AML-193 (cell line): ENCODE data around the gene HSD17B4.
A peak's percentile ranks its signal among the peaks of the same experiment; 100 is the strongest.
"Not testable (repeated sequence)": the region's sequence is repeated elsewhere in the genome, so short reads cannot be mapped to it uniquely, and the experiment has no call there.

Experiments used
- DNase-seq, 2 experiments: peaks; one replicate each; lab custom pipeline; 2025; lab: John Stamatoyannopoulos, UW

Gene HSD17B4, protein sequence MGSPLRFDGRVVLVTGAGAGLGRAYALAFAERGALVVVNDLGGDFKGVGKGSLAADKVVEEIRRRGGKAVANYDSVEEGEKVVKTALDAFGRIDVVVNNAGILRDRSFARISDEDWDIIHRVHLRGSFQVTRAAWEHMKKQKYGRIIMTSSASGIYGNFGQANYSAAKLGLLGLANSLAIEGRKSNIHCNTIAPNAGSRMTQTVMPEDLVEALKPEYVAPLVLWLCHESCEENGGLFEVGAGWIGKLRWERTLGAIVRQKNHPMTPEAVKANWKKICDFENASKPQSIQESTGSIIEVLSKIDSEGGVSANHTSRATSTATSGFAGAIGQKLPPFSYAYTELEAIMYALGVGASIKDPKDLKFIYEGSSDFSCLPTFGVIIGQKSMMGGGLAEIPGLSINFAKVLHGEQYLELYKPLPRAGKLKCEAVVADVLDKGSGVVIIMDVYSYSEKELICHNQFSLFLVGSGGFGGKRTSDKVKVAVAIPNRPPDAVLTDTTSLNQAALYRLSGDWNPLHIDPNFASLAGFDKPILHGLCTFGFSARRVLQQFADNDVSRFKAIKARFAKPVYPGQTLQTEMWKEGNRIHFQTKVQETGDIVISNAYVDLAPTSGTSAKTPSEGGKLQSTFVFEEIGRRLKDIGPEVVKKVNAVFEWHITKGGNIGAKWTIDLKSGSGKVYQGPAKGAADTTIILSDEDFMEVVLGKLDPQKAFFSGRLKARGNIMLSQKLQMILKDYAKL

DNA sequence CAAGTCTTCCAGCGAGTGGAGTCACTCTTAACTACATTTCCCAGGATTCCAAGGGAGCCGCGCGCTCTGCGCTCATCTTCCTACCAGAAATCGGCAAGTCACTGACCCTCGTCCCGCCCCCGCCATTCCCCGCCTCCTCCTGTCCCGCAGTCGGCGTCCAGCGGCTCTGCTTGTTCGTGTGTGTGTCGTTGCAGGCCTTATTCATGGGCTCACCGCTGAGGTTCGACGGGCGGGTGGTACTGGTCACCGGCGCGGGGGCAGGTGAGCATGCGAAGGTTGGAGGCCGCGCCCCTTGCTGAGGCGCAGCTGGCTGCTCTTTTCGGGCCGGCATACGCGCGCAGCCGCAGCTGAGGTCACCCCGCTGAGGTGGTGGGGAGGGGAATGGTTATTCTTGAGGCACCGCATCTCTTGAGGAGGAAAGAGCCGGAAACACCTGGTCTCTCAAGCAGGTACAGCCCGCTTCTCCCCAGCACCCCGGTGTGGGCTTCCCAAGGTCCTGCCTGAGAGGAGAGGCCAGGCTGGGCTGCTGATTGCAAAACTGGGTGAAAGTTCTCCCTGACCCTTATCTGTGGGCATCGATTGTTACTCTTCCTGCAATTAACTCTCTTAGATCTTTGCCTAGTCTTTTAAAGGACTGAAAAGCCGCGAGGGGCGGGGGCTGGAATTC is at the start of gene HSD17B4:
HSD17B4 (plus strand) TSS at position 125 of the 667 bp plus-strand sequence; CDS start at position 204, 79 bp downstream.
- DNase-seq = peak; percentile 84 to 85

DNA sequence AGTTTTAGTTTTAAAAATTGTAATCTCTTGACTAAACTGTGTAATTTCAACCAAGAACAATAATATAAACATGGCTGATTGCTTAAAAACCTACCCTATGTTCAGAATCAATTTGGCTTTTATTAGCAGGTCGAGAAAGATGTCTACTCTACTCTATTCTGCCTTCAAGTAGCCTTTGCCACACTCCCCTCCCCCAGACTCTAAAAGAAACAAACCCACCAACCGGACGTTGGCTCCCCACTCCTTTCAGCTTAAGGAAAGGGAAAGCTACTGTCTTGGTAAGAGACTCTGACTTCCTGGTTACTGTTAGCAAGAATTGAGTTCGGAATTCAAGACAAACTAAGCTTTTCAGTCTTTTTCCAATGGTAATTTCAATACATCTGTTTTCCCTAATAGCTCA is 49.7 kb upstream of the HSD17B4 start:
- no peak for DNase-seq

DNA sequence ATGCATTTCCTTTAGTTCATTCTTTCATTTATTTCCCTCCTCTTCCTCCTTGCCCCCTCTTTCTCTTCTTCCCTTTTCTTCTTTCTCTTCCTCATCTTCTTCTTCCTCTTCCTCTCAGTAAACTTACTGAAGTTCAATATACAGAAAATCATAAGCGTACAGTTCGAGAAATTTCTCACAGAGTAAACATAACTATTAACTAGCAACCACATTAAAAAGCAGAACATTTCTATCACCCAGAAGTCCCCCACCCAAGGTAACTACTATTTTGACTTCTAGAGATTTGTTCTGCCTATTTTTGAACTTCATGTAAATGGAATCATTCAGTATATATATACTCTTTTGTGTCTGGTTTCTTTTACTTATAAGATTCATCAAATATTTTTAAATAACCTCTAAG is 48.3 kb upstream of the HSD17B4 start:
- no peak for DNase-seq

DNA sequence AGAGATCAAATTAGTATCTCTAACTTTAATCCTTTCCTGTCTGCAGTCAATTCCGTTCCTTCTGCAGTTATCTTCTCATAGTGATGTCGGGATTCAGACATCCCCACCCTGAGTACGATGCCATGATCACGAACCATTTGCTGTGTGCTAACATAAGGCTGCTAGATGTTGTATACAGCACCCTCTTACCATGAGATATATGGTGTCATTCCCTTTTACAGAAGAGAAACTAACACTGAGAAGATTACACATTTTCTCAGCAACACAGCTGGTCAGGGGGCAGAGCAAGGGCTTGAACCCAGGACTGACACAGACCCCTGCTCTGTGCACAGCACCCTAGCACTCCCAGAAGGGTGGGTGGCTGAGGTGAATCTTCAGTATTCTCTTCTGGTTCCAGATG is 46.9 kb upstream of the HSD17B4 start:
- DNase-seq = no peak

DNA sequence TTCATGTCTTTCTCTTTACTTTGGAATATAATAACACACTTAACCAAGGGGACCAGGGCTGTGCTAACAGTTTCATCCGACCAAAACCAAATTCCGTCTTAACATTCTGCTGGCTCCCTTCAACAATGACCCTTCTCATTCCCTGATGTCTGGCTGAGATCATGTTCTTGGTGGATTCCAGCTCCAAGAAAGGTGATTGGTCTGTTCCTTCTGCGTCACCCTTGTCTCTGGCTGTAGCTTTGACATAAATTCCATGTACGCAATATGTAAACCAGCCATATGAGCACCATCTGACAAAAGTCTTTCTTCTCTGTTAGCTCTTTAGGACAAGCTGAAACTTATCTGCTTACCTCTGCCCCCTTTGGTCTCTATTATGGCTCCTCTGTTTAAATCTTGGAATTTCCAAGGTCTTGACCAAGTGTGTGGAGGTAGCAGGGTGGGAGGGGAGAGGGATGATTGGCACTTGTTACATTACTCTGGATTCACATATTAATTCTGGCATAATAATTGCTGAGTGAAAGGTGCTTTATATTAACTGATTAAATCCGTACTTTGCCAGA is 45.7 kb upstream of the HSD17B4 start:
- no peak for DNase-seq

DNA sequence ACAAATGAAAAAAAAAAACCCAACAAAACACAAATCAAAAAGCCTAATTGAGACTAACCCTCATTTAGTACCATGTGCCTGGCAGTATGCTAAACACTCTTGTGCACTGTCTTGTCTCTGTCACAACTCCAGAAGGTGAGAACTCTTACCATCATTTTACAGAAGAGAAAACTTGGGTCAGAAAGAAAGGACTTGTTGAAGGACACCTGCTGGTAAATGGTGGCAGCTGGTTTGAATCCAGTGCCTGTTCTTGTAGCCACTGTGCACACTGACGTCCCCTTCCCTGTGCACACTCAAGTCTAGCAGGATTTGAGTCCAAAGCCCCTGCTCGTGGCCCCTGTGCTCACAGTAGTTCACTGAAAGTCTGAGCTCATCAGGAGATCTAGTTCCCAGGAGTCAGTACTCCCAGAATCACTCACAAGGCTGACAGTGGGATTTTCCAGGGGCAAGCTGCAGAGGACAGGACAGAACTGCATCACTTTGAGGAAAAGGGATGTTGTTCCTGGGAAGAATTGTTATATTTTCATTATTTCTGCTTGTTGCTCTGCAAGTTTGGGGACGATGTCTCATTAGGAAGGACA is 43.0 kb upstream of the HSD17B4 start:
- DNase-seq = no peak

DNA sequence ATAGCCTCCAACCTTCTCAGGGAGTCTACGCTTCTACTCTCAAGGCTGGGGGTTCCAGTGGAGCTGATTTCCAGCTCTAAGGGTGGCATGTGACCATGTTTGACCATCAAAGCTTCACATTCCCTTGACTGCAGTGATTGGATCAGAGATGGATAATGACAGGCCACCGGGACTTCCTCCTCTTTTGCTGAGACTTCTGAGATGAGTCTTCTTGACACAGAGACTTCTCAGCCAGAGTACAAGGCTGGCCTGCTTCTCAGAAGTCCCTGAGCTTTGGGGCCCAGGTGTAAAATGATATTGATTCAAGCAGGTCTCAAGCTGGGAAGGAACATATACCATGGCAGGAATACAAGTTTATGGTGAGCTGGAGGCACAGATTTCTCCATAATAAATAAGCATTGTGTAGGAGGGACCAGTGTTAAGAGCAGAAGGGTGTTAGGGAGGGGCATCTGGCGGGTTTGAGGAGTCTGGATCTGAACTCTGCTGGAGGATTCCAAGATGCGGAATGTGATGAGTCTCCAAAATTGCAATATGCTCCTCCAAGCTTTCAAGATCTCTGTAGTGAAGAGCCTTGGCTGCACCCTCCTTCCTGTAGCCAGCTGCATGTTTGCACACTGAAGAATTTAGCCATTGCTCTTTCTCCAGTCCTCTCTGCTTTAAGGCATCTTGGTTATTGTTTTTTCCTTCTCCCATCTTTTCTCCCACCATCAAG is 41.7 kb upstream of the HSD17B4 start:
- no peak for DNase-seq

DNA sequence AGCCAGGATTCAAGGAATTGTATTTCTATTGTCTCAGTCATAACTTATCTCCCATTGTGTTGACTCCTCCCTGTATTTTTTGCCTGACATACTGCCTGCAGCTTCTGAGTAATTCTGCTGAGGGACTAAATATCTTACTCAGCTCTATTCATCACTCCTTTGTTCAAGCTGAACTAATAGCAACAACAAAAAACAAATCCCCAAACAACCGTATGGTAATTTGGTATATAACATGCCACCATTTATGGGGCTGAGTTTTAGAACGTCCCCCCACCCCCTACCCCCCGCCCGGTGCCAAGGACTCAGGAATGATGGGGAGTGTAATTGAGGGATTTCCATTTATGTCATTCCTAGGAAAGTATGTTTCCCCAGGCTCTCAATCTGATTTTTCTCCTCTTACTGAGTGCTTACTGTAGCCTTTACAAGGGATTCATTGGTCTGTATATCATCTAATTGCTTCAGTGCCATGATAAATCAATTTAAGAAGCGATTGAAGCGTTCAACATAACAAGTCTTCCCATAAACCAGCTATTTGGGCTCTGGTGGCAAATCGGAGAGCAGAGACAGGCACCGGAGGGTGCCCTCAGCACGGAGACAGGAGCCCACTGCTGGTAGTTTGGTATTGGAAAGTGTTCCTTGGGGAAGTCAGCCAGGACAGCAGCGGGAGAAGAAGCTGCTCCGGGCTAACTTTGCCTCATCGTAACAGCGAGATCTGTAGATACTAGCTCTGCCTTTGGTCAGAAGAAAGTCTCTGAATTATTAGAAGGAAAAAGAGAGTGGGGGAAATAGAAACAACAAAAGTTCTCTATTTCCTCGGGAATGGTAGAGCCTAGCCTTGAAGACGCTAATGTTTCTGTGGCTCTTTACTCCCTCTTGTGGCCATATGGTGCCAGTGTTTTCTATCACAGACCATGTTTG is 40.7 kb upstream of the HSD17B4 start:
- peak; percentile 65 to 75 for DNase-seq

DNA sequence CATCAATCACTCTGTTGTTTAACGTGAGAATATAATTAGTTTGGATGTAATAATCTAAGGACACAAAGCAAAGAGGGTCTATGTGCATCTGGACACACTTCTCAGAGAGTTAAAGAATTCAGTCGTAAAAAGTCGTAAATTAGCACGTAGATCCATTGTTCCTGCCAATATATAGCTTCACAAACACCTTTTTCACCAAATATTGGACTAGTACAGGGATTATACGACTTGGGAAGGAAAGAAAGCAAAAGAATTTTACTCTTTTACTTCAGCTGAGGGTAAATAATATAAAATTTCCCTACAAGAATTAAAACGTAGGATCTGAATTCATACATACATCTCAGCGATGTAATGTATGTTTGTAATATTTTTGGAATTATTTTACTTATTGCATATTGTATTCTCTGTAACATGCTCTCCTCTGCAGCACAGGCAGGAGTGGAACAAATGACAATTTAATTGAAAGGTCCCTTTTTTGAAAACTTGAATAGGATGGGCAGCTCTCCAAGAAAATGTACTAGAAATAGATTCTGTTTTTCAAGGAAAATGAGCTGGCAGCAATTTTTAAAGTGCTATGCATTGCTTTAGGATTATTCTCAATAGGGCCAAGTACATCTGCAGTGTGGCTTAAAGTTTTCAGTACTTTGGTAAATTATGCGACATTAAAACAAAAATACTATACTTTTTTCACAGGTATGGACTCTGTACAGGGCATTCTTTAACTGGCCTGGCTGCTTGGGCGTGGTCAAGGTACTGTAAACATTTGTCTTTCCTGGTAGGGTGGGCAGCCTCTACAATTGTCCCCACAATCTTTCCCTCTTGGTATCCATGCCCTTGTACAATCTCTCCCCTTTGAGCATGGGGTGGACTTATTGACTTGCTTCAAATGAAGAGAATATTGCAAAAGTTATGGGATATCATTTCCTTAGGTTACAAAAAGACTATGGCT is 39.7 kb upstream of the HSD17B4 start:
- no peak for DNase-seq

DNA sequence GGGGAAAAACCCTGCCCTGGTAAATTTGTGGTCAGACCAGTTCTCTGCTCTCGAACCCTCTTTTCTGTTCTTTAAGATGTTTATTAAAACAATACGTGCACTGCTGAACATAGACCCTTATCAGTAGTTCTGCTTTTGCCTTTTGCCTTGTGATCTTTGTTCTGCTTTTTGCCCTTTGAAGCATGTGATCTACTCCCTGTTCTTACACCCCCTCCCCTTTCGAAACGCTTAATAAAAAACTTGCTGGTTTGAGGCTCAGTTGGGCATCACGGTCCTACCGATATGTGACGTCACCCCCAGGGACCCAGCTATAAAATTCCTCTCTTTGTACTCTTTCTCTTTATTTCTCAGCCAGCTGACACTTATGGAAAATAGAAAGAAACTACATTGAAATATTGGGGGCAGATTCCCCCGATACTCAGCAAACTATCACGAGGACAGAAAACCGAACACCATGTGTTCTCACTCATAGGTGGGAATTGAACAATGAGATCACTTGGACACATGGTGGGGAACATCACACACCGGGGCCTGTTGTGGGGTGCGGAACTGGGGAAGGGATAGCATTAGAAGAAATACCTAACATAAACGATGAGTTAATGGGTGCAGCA is 38.1 kb upstream of the HSD17B4 start:
- peak; percentile 67 to 68 for DNase-seq

DNA sequence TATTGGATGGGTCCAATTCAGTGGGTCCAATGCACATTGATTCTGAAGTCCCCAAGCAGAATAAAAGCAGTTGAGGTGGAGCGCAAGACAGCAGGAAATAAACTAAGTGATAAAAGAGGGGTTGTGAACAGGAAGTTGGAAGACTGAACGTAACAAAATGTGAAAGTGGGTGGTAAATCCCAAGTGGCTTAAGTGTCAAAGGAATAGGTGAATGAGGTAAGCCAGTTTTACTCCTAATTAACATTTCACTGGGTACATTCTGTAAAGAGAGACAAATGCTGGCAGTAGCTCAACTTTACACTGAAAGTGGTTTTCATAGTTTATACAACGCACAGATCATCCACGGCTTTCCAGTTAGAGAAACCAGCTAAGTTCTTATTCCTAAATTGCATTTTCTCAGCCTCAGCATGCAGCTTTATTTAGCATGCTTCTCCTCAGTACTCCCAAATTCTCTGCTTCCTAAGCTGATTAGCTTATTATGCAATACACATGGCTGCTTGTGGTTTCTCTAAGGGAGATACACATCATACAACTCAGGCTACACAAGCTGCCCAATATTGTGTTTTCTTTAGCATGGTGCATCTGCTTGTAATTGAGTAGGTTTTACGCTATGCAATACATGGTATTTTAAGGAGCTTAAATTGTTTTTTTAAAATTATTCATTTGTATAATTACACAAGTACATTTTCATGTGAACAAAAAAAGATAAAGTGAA is 34.2 kb upstream of the HSD17B4 start:
- peak; percentile 12 to 43 for DNase-seq

DNA sequence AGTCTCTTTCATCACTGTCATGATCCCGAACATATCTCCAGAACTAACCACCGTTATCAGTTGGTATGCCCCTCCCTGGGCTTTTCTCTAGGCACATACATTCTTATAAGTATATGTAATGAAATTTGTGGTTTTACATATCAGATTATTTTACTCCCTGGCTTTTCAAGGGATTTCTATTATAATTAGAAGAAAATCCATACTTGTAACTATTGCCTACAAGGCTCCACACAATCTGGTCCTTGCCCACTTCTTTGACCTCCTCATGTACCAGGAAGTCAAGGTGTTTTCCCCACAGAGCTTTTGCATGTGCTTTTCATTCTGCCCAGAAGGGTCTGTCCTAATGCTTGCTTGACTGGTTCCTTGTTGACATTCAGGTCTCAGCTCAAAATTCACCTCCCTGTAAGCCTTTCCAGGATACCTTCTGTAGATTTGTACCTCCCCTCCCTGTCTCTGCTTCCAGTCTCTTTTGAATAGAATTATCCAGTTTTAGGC is 33.6 kb upstream of the HSD17B4 start:
- DNase-seq = no peak

DNA sequence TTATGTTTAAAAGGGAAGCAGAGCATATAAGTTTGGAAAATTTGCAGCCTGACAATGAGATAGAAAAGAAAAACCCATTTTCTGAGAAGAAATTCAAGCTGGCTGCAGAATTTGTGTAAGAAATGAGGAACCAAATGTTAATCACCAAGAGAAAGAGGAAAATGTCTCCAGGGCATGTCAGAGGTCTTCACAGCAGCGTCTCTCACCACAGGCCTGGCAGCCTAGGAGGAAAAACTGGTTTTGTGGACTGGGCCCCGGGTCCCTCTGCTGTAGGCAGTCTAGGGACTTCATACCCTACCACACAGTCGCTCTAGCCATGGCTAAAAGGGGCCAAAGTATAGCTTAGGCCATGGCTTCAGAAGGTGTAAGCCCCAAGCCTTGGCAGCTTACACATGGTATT is 32.1 kb upstream of the HSD17B4 start:
- peak; percentile 79 to 83 for DNase-seq

DNA sequence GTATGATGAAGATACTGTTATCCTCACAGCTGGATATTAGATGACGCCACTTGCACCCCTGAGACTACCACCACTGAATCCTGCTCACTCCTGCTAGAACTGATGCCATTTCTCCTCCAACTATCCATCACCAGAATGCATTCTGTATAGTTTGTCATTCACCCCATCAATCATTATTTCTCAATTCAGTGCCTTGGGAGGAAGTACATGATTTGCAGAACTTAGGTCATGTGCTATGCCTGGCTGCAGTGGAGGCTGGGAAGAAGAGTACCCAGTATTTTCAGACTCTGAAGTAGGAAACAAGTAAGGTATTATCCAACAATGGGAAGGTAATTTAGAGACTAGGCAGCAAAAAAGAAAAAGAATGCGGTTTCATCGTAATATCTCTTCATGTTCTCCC is 26.2 kb upstream of the HSD17B4 start:
- DNase-seq = peak; percentile 33 to 60

DNA sequence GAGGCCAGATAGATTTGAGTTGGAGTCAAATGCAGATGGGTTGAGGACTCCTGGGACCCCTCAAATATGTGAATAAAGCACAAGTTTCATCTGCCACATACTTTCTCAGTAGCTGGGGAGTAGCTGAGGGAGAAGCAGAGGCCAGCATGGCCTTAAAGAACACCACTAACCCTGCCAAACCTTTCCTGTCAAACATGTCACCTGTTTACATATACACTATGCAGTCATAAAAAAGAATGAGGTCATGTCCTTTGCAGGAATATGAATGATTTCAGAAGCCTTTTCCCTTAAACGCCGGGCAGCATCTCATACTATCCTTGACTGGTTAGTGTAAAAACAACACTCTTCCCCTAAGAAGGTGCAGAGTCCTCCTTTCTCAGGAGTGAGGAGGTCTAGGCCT is 25.2 kb upstream of the HSD17B4 start:
- DNase-seq = no peak

DNA sequence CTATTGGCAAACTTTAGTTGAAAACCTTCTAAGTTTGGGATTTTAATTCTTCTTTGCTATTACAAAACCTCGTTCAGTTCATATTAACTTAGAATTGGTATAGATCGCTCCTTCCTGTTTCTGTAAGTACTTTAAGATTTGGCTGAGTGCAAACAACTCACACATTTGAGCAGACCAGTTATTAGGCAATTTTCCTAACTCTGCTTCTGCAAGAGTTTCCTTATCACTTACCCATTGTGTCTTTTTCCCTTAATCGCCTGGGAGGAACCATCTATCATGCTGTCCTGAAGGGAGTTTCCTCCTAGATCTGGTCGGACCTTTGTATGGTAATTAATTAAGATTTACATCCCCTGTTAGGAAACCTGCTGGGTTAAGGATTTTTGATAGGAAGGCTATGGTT is 24.7 kb upstream of the HSD17B4 start:
- peak; percentile 59 to 62 for DNase-seq

DNA sequence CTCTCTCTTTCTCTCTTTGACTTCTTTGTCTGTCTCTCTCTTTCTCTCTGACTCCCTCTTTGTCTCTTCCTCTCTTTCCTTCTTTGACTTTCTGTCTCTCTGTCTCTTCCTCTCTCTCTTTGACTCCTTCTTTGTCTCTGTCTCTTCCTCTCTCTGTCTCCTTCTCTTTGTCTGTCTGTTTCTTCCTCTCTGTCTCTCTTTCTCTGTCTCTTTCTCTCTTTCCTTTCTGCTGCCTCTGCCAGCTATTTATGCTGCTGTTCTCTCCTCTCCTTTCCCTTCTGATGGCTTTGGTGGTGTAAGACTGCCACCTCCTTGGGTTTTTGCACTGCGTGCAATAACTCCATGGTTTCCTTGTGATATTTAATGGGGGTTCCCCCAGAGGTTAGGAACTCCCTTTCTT is 24.1 kb upstream of the HSD17B4 start:
- DNase-seq = not testable (repeated sequence)

DNA sequence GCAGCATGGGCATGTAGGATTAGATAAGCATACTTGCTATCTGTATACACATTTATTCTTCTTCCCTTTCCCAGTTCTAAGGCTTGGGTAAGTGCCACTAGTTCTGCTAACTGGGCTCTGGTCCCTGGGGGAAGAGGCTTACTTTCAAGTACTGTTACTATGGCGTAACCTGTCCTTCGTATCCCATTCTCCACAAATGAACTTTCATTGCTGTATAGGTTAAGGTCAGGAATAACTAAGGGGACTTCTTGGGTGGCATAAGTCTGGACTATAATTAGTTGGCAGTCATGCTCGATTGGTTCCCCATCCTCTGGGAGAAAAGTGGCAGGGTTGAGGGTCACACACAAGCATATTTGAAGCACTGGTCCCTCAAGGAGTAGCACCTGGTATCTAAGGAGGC is 23.7 kb upstream of the HSD17B4 start:
- DNase-seq = not testable (repeated sequence)
